BE2C (cell line): ENCODE results near the gene POLR3E.

Experiments
- DNase-seq: peaks from one replicate; pipeline ENCODE4 v3.0.0-alpha.2; 2020
- H3K27me3 ChIP-seq: fragments of 250-450 bp; sonication (Bioruptor Pico); 2 replicates; pipeline ENCODE4 v1.5.1; 2020; ENCODE audit warnings: mild to moderate bottlenecking
- H3K36me3 ChIP-seq: fragments of 250-450 bp; sonication (Bioruptor Pico); 2 replicates; pipeline ENCODE4 v1.5.1; 2020; ENCODE audit warnings: mild to moderate bottlenecking
- H3K4me1 ChIP-seq: fragments of 250-450 bp; sonication (Bioruptor Pico); 2 replicates; pipeline ENCODE4 v1.5.1; 2020
- H3K4me3 ChIP-seq: 2 replicates; pipeline ENCODE4 v1.5.1; 2011; ENCODE audit warnings: low read depth, low read length
- H3K9me3 ChIP-seq: fragments of 250-450 bp; sonication (Bioruptor Pico); 2 replicates; pipeline ENCODE4 v1.5.1; 2020
- TF ChIP-seq, protein P1 (sequence below): IDR thresholded peaks from 2 replicates; pipeline ENCODE4 v1.5.1; 2012; ENCODE audit warnings: mild to moderate bottlenecking, low read depth, low read length

The POLR3E gene

DNA sequence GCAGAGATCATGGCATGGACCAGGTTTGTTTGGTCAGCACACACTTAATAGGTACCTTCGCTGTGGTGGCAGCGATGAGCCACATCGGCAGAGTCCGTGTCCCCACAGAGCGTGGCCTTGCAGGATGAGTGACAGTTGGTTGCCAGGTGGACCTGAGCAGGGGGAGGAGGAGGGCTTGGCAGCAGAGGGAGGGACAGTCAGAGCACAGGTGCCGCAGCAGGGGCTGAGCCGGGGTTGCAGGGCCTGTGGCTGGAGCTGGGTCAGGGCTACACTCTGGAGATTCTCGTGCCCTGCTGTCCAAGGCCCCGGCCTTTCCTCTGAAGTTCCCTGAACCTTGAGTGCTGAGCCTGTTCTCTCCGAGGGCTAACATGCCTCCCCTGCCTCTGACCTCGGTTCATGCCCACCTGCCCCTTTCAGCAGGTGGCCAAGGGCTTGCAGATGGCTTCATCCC, 24.8 kb downstream of the POLR3E start:
- Histone ChIP-seq H3K4me3 (no peak overlapping the region), H3K36me3 (peaks cover 50% of the 10 kb centered on the region), H3K4me1 (no peaks in the 10 kb centered on the region), H3K27me3 (no peaks in the 10 kb centered on the region), H3K9me3 (no peaks in the 10 kb centered on the region)
- TF ChIP-seq, protein P1, sequence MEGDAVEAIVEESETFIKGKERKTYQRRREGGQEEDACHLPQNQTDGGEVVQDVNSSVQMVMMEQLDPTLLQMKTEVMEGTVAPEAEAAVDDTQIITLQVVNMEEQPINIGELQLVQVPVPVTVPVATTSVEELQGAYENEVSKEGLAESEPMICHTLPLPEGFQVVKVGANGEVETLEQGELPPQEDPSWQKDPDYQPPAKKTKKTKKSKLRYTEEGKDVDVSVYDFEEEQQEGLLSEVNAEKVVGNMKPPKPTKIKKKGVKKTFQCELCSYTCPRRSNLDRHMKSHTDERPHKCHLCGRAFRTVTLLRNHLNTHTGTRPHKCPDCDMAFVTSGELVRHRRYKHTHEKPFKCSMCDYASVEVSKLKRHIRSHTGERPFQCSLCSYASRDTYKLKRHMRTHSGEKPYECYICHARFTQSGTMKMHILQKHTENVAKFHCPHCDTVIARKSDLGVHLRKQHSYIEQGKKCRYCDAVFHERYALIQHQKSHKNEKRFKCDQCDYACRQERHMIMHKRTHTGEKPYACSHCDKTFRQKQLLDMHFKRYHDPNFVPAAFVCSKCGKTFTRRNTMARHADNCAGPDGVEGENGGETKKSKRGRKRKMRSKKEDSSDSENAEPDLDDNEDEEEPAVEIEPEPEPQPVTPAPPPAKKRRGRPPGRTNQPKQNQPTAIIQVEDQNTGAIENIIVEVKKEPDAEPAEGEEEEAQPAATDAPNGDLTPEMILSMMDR: no peak
- DNase-seq: no peak

DNA sequence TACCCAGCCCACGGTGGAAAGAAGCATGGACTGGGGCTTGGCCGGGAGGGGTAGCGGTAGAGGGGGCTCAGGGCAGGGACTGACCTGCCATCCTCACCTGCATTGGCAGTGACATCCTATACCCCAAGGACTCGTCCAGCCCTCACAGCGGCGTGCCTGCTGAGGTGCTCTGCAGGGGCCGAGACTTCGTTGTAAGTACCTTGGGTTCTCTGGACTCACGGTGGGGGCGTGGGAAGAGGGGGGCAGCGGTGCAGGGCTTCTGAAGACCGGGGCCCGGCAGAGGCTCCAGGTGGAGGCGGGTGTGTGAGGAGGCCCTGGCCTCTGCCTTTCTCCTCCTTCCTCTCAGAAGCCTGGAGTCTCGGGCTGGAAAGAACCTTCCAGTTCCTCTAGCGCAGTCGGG, 25.5 kb downstream of the POLR3E start:
- no peaks in the 10 kb centered on the region for H3K27me3 ChIP-seq
- H3K9me3 ChIP-seq: no peaks in the 10 kb centered on the region
- DNase-seq: no peak
- peaks cover 55% of the 10 kb centered on the region for H3K36me3 ChIP-seq
- TF ChIP-seq, protein P1: no peak
- H3K4me3 ChIP-seq: no peak overlapping the region
- H3K4me1 ChIP-seq: no peaks in the 10 kb centered on the region

GRCh38 chr16:22323173-22323958, 26.2 kb downstream of the POLR3E start:
- H3K9me3 ChIP-seq: no peaks in the 10 kb centered on the region
- no peaks in the 10 kb centered on the region for H3K4me1 ChIP-seq
- H3K27me3 ChIP-seq: no peaks in the 10 kb centered on the region
- TF ChIP-seq, protein P1: no peak
- no peak for DNase-seq
- H3K36me3 ChIP-seq: peaks cover 52% of the 10 kb centered on the region
- no peak overlapping the region for H3K4me3 ChIP-seq

- H3K4me3 ChIP-seq: no peak overlapping the region
- peaks cover 46% of the 10 kb centered on the region for H3K36me3 ChIP-seq
- H3K4me1 ChIP-seq: no peaks in the 10 kb centered on the region
- DNase-seq: no peak
- TF ChIP-seq, protein P1: no peak
- H3K27me3 ChIP-seq: no peaks in the 10 kb centered on the region
- no peaks in the 10 kb centered on the region for H3K9me3 ChIP-seq
Observed at GRCh38 chr16:22323959-22324786, 27.0 kb downstream of the POLR3E start.

DNA sequence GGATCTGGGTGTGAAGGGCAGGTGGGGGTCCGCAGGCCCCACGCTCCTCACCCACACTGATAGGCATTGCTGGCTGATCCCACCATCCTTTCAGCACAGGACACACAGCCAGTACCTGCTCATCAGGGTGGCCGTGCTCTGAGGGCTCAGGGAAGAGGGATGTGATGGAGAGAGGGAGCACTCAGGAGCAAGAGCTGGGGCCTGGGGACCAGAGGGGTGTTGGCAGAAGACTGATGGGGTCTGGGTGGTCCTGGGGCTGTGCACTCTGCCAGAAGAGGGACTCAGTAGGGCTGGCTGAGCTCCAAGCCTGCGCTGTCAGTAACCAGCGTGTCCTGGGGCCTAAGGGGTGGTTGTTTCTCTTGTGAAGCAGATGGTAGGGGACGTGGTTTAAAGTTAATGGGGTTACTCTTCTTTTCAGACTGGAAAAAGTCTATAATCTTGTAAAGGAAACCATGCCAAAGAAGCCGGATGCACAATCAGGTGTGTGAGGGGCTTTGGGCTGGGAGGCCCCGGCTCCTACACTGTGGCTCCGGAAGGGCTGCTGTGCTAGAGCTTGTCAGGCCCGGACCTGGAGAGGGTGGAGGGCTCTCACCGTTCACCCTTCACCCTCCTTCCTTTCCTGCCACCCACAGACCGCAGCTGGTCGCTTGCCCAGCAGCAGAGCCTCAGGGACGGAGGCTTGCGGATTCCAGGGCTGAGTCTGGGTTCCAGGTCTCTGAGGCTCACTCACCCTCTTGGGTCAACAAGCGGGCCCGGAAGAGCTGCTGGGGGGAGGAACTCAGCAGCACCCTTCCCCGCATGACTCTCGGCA, 27.8 kb downstream of the POLR3E start:
- Histone ChIP-seq H3K9me3 (no peaks in the 10 kb centered on the region), H3K4me3 (no peak overlapping the region), H3K4me1 (no peaks in the 10 kb centered on the region), H3K27me3 (no peaks in the 10 kb centered on the region), H3K36me3 (peaks cover 46% of the 10 kb centered on the region)
- TF ChIP-seq, protein P1: no peak
- no peak for DNase-seq
